Aorta (tissue), 5 donors: ENCODE measurements around the gene NABP1. TPM values are rescaled to one million over a fixed set of nuclear protein-coding genes. Genes with fewer than 3 reads are reported as not detected.

Experiments
- ATAC-seq: fragments of 200-7000 bp; cut with Tn5 transposase; one replicate; pipeline ENCODE4 v1.9.1; 2022; ENCODE audit warnings: moderate library complexity; ENCODE audit not compliant: low FRiP score
- DNase-seq, 2 donors: peaks; one replicate each; pipeline ENCODE4 v3.0.0-alpha.2; 2020
- H3K27ac ChIP-seq, 2 donors: one replicate each; pipeline ENCODE4 v1.5.1; 2013; ENCODE audit warnings: low read length in 2 of 2, mild to moderate bottlenecking in 2 of 2, moderate library complexity in 2 of 2, control low read depth in 1 of 2, inconsistent platforms in 1 of 2, low read depth in 1 of 2
- H3K27me3 ChIP-seq, 2 donors: one replicate each; pipeline ENCODE4 v1.6.1; 2013; ENCODE audit warnings: control low read depth in 1 of 2, low read length in 1 of 2, mild to moderate bottlenecking in 1 of 2, moderate library complexity in 1 of 2; ENCODE audit not compliant: insufficient read depth in 2 of 2, control insufficient read depth in 1 of 2
- H3K36me3 ChIP-seq, 2 donors: one replicate each; pipeline ENCODE4 v1.6.1; 2013; ENCODE audit warnings: control low read depth in 1 of 2, low read length in 1 of 2, mild to moderate bottlenecking in 1 of 2; ENCODE audit not compliant: insufficient read depth in 2 of 2, control insufficient read depth in 1 of 2
- H3K4me1 ChIP-seq, 2 donors: one replicate each; pipeline ENCODE4 v1.6.1; 2013; ENCODE audit warnings: low read length in 2 of 2, control low read depth in 1 of 2, mild to moderate bottlenecking in 1 of 2, moderate library complexity in 1 of 2; ENCODE audit not compliant: insufficient read depth in 2 of 2, control insufficient read depth in 1 of 2
- H3K4me3 ChIP-seq, 2 donors: one replicate each; pipeline ENCODE4 v1.5.1; 2013; ENCODE audit warnings: low read length in 2 of 2, control low read depth in 1 of 2, mild to moderate bottlenecking in 1 of 2
- H3K9me3 ChIP-seq: one replicate; pipeline ENCODE4 v1.6.1; 2013; ENCODE audit warnings: mild to moderate bottlenecking, low read length; ENCODE audit not compliant: control insufficient read depth
- WGBS, 2 donors: extraction: QIAGEN DNeasy Blood & Tissue Kit; methylation state at CpG; one replicate each; pipeline ENCODE4 v1.1.7; 2013; 5-methylcytosine and 5-hydroxymethylcytosine counted together
- intact Hi-C, 2 donors: fragments of 100-400 bp; cut with DNase I; formaldehyde crosslinking; loops; one replicate each; pipeline versions ENCODE4 v1.14.2 to v1.15.0; 2022
- polyA plus RNA-seq, 2 donors: library from polyadenylated mRNA; stranded (reverse); fragments of 200-250 nt; gene quantifications; one replicate each; pipeline ENCODE4 v1.2.3, GENCODE V29; 2013
- total RNA-seq, 2 donors: library from RNA; stranded (reverse); fragmentation: NEBNext Ultra II Directional; extraction: Animal tissue kit (Norgen Biotek cat#: 25700); gene quantifications; one replicate each; pipeline ENCODE4 v1.2.1, GENCODE V29; 2021
- donor health status: healthy with polysubstance abuse.
- donor health status: Bipolar disorder and iron deficiency.
- donor health status: DM: no; HTN: no; CAD: no.
- donor health status: DM: no; HTN: no; CAD: no.
- donor health status: DM: yes; HTN: yes; CAD: no.

Gene NABP1
- total and polyA plus RNA-seq, 4 donors, result 5.7 to 74.4 (median 38.9) TPM

GRCh38 chr2:191675807-191676721 lies 1.9 kb upstream of the NABP1 start:
- Histone ChIP-seq H3K27ac (peak overlapping the region in 1 of 2 donors; percentile 23), H3K4me1 (no peaks in the 10 kb centered on the region), H3K36me3 (no peaks in the 10 kb centered on the region), H3K4me3 (no peak overlapping the region), H3K9me3 (no peaks in the 10 kb centered on the region), H3K27me3 (peaks cover 0 to 1% of the 10 kb centered on the region in 2 donors)
- WGBS, 2 donors, result 63 to 78% methylated on average over 3 of the region's 3 CpGs
- peak in 1 of 2 donors; percentile 83 for DNase-seq
- intact Hi-C loops, result no loop called here
- no peak for ATAC-seq

GRCh38 chr2:191676790-191677645 lies 918 bp upstream of the NABP1 start:
- Histone ChIP-seq H3K36me3 (no peaks in the 10 kb centered on the region), H3K9me3 (no peaks in the 10 kb centered on the region), H3K4me3 (peak overlapping the region; percentile 49 to 74), H3K27ac (peak overlapping the region; percentile 94 to 99), H3K27me3 (peaks cover 0 to 1% of the 10 kb centered on the region in 2 donors), H3K4me1 (no peaks in the 10 kb centered on the region)
- intact Hi-C loops, result no loop called here
- peak in 1 of 2 donors; percentile 64 for DNase-seq
- ATAC-seq, result peak; percentile 75
- WGBS, 2 donors, result 15 to 17% methylated on average over 8 of the region's 8 CpGs

- Histone ChIP-seq H3K27ac (peak overlapping the region; percentile 61 to 66), H3K9me3 (no peaks in the 10 kb centered on the region), H3K27me3 (peaks cover 0 to 1% of the 10 kb centered on the region in 2 donors), H3K4me1 (no peaks in the 10 kb centered on the region), H3K4me3 (peak overlapping the region; percentile 51 to 73), H3K36me3 (peaks cover 0 to 2% of the 10 kb centered on the region in 2 donors)
- intact Hi-C loops, result no loop called here
- ATAC-seq (peak; percentile 37), DNase-seq (peak; percentile 70 to 85)
- 2 to 3% methylated on average over 39 to 40 of the region's 40 CpGs for WGBS, 2 donors
Observed at GRCh38 chr2:191678437-191679100, 633 bp downstream of the NABP1 start.

- ATAC-seq, result no peak
- Histone ChIP-seq H3K4me3 (no peak overlapping the region), H3K4me1 (no peaks in the 10 kb centered on the region)
Observed at GRCh38 chr2:191679818-191680600, 2.1 kb downstream of the NABP1 start.

GRCh38 chr2:191680639-191681038 lies 2.7 kb downstream of the NABP1 start:
- intact Hi-C loops, result no loop called here
- peaks cover 0 to 1% of the 10 kb centered on the region in 2 donors for H3K27me3 ChIP-seq
- no peaks in the 10 kb centered on the region for H3K9me3 ChIP-seq
- no peak overlapping the region for H3K27ac ChIP-seq
- DNase-seq (no peak), ATAC-seq (no peak)
- WGBS, 2 donors, result 92 to 94% methylated on average over 1 of the region's 1 CpG
- H3K36me3 ChIP-seq, result peaks cover 0 to 2% of the 10 kb centered on the region in 2 donors
- H3K4me1 ChIP-seq, result no peaks in the 10 kb centered on the region
- H3K4me3 ChIP-seq, result no peak overlapping the region

More at GRCh38 chr2:191679818-191680600, 2.1 kb downstream of the NABP1 start:
- peaks cover 0 to 1% of the 10 kb centered on the region in 2 donors for H3K27me3 ChIP-seq
- no peak for DNase-seq
- no peak overlapping the region for H3K27ac ChIP-seq
- 94 to 95% methylated on average over 4 of the region's 4 CpGs for WGBS, 2 donors
- intact Hi-C loops, result no loop called here
- no peaks in the 10 kb centered on the region for H3K9me3 ChIP-seq
- peaks cover 0 to 2% of the 10 kb centered on the region in 2 donors for H3K36me3 ChIP-seq

- H3K36me3 ChIP-seq, result peaks cover 0 to 2% of the 10 kb centered on the region in 2 donors
- 94 to 97% methylated on average over 6 of the region's 6 CpGs for WGBS, 2 donors
- ATAC-seq (no peak), DNase-seq (no peak)
- H3K4me1 ChIP-seq, result peaks cover 0 to 4% of the 10 kb centered on the region in 2 donors
- H3K27me3 ChIP-seq, result peaks cover 0 to 1% of the 10 kb centered on the region in 2 donors
- no peak overlapping the region for H3K4me3 ChIP-seq
- H3K27ac ChIP-seq, result no peak overlapping the region
- intact Hi-C loops, result no loop called here
- no peaks in the 10 kb centered on the region for H3K9me3 ChIP-seq
Observed at GRCh38 chr2:191682126-191682525, 4.2 kb downstream of the NABP1 start.

- H3K36me3 ChIP-seq, result peaks cover 0 to 2% of the 10 kb centered on the region in 2 donors
- intact Hi-C loops, result loop anchor here in 1 of 2 donors (5.0 kb wide), 1 partner anchor 64 kb away; no protein-coding TSS in a partner anchor
- H3K27me3 ChIP-seq, result no peaks in the 10 kb centered on the region
- no peaks in the 10 kb centered on the region for H3K9me3 ChIP-seq
- no peak for ATAC-seq
- peaks cover 0 to 6% of the 10 kb centered on the region in 2 donors for H3K4me1 ChIP-seq
- no peak for DNase-seq
- WGBS, 2 donors, result 6 to 7% methylated on average over 2 of the region's 2 CpGs
- peak overlapping the region in 1 of 2 donors; percentile 57 for H3K27ac ChIP-seq
- H3K4me3 ChIP-seq, result no peak overlapping the region
Observed at GRCh38 chr2:191686066-191686465, 8.1 kb downstream of the NABP1 start.
